AG04450 (cell line): ENCODE data around the gene RPL37A. TPM values are rescaled to one million over a fixed set of nuclear protein-coding genes. Genes with fewer than 3 reads are reported as not detected.
A peak's percentile ranks its signal among the peaks of the same experiment; 100 is the strongest.

Source experiments
- CTCF ChIA-PET: fragments of 300-600, 350-600 bp; formaldehyde crosslinking; extraction: SDS; loops from one replicate; lab custom pipeline; 2022; ENCODE audit warnings: antibody characterized with exemption, inconsistent platforms; lab: Charles Lee
- POLR2A ChIA-PET: fragments of 350-600 bp; formaldehyde crosslinking; extraction: SDS; loops from one replicate; lab custom pipeline; 2021; ENCODE audit warnings: antibody characterized with exemption, inconsistent platforms; lab: Yijun Ruan, JAX
- DNase-seq: peaks from one replicate; pipeline ENCODE4 v3.0.0-alpha.2; 2011; ENCODE audit warnings: low read depth, low spot score
- H3K27ac ChIP-seq: one replicate; pipeline ENCODE4 v1.5.1; 2012; ENCODE audit warnings: low read depth, low read length, control low read depth
- H3K27me3 ChIP-seq: one replicate; pipeline ENCODE4 v1.6.0; 2012; ENCODE audit warnings: low read length; ENCODE audit not compliant: control insufficient read depth, insufficient read depth
- H3K4me3 ChIP-seq: 2 replicates; pipeline ENCODE4 v1.5.1; 2011; ENCODE audit warnings: mild to moderate bottlenecking, low read depth, low read length, control low read depth
- H3K9me3 ChIP-seq: 2 replicates; pipeline ENCODE4 v1.5.1; 2012; ENCODE audit warnings: low read length; ENCODE audit not compliant: control insufficient read depth, insufficient read depth
- polyA plus RNA-seq: library from polyadenylated mRNA; depleted of rRNA; stranded (reverse); fragments of >200 nt; gene quantifications from 2 replicates; pipeline ENCODE4 v1.2.3, GENCODE V29; 2011
- TF ChIP-seq, protein P1 (sequence below): IDR thresholded peaks from 2 replicates; pipeline ENCODE4 v1.5.1; 2011; ENCODE audit warnings: low read depth, low read length, control low read depth, inconsistent platforms

Gene RPL37A
- polyA plus RNA-seq, 1 experiment, result 3,563 TPM

DNA sequence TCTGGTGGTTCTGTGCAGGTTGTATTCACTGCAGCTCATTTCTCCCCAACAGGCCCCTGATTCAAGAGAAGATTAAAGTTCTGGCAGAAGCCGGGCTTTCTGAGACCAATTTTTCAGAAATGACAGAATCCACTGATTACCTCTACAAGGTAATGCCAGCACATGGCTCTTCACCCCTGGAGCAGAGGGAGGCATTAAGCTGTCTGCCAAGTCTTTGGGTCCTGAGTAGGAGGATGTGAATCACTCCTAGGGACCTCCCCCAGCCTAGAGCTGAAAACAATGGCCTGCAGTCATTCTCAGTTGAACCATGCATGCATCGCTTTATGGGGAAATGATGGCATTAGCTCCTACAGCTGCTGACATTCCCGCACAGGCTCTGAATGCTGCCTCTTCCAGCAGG is 20.5 kb upstream of the RPL37A start:
- peak; percentile 38 for DNase-seq
- CTCF ChIA-PET, result interaction anchor here (0.6 to 1.9 kb wide), 3 partner anchors 8 to 1702 kb away, joined by 3 to 6 read pairs (median 3); no protein-coding TSS in a partner anchor

DNA sequence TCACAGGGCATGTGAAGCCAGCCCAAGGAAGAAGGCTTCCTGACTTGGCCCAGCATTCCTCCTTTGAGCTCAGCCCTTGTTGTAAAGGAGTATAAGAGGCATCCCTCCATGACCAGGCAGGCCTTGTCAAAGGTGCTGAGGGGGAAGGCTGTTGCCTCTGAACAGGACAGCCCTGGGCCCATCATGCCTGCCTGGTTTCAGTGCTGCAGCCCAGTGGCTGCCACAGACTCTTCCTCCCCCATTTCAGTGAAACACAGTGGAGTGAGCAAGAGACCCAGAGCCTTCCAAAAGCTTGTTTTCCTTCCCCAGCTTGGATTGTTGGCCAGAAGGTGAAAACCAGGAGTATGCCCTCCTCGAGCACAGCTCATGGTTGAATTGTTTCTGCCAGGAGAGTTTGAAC is 19.9 kb upstream of the RPL37A start:
- no peak for DNase-seq
- TF ChIP-seq, protein P1, sequence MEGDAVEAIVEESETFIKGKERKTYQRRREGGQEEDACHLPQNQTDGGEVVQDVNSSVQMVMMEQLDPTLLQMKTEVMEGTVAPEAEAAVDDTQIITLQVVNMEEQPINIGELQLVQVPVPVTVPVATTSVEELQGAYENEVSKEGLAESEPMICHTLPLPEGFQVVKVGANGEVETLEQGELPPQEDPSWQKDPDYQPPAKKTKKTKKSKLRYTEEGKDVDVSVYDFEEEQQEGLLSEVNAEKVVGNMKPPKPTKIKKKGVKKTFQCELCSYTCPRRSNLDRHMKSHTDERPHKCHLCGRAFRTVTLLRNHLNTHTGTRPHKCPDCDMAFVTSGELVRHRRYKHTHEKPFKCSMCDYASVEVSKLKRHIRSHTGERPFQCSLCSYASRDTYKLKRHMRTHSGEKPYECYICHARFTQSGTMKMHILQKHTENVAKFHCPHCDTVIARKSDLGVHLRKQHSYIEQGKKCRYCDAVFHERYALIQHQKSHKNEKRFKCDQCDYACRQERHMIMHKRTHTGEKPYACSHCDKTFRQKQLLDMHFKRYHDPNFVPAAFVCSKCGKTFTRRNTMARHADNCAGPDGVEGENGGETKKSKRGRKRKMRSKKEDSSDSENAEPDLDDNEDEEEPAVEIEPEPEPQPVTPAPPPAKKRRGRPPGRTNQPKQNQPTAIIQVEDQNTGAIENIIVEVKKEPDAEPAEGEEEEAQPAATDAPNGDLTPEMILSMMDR, result no peak
- CTCF ChIA-PET, result interaction anchor here (0.8 to 1.9 kb wide), 2 partner anchors 9 to 37 kb away, joined by 3 to 6 read pairs; no protein-coding TSS in a partner anchor
- peak overlapping the region; percentile 21 for H3K27ac ChIP-seq
- H3K4me3 ChIP-seq, result no peak overlapping the region
- no peaks in the 10 kb centered on the region for H3K9me3 ChIP-seq
- POLR2A ChIA-PET, result interaction anchor here (1.1 kb wide), 1 partner anchor 20 kb away, joined by 5 read pairs; the partner anchor contains the start of gene RPL37A
- no peaks in the 10 kb centered on the region for H3K27me3 ChIP-seq

More for the DNA sequence above, 20.5 kb upstream of the RPL37A start:
- Histone ChIP-seq H3K9me3 (no peaks in the 10 kb centered on the region), H3K27ac (no peak overlapping the region), H3K27me3 (no peaks in the 10 kb centered on the region), H3K4me3 (no peak overlapping the region)
- POLR2A ChIA-PET, result interaction anchor here (0.6 to 1.1 kb wide), 2 partner anchors 20 to 213 kb away, joined by 5 to 10 read pairs; partner anchors contain the start of gene RPL37A
- TF ChIP-seq, protein P1, result no peak

DNA sequence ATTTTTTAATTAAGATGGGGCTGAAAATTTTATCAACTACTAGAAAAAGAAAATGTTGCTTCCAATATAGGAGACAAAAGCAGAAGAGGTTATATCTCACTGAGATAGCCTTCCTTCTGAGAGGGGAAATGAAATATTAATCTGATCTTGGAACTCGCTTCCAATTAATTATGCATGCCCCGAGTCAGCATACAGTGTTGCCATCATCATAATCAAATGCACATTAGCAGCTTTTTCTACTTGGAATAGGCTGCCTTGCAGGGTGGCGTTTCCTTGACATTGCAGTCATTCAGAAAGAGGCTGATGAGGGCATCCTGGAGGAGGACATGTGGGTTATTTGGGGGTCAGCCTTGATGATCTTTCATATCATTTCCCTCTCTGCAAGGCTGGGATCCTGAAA is 18.4 kb upstream of the RPL37A start:
- H3K9me3 ChIP-seq, result no peaks in the 10 kb centered on the region
- TF ChIP-seq, protein P1, result no peak
- DNase-seq, result no peak
- no peaks in the 10 kb centered on the region for H3K27me3 ChIP-seq
- H3K4me3 ChIP-seq, result no peak overlapping the region
- CTCF ChIA-PET, result no interaction called here
- POLR2A ChIA-PET, result no interaction called here
- H3K27ac ChIP-seq, result peak overlapping the region; percentile 11

DNA sequence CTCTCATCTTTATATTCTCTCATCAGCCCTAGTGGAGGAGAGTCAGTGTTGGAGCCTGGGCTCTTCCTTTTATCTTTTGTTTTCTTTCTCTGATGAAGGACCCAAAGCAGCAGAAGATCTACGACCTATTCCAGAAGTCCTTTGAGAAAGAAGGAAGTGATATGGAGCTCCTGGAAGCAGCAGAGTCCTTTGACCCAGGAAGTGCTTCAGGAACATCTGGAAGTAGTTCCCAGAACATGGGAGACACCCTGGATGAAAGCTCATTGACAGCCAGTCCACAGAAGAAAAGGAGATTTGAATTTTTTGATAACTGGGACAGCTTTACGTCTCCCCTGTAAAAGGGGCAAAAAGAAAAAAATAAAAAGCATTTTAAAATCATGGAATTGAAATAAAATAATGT is 16.0 kb upstream of the RPL37A start:
- TF ChIP-seq, protein P1, result no peak
- CTCF ChIA-PET, result no interaction called here
- no peaks in the 10 kb centered on the region for H3K27me3 ChIP-seq
- no peak for DNase-seq
- no peak overlapping the region for H3K4me3 ChIP-seq
- no peak overlapping the region for H3K27ac ChIP-seq
- POLR2A ChIA-PET, result no interaction called here
- no peaks in the 10 kb centered on the region for H3K9me3 ChIP-seq

DNA sequence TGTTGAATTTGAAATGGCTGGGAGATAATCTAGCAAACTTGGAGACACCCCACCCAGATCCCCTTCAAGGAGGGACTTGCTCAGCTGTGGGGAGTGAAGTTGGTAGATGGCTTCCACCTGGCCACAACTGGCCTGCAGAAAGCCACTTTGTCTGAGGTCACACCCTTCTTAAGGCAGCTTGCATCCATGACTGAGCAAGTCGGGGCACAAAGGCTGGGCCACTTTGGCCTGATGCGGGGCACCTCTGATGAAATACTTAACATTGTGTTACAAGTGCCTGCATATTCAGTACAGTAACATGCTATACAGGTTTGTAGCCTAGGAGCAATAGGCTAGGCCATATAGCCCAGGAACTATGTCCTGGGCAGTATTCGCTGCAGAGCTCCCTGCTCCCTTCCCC is 13.4 kb upstream of the RPL37A start:
- ChIA-PET POLR2A (no interaction called here), CTCF (interaction anchor here (0.7 kb wide), 1 partner anchor 35 kb away, joined by 3 read pairs; no protein-coding TSS in a partner anchor)
- Histone ChIP-seq H3K9me3 (no peaks in the 10 kb centered on the region), H3K27ac (no peak overlapping the region), H3K27me3 (no peaks in the 10 kb centered on the region), H3K4me3 (no peak overlapping the region)
- no peak for DNase-seq
- TF ChIP-seq, protein P1, result no peak
